Astrocyte (in vitro differentiated cells and primary cell): ENCODE results near the gene A3GALT2.

Experiments
- CTCF ChIP-seq: IDR thresholded peaks from 2 replicates; pipeline ENCODE4 v1.5.1; 2011; ENCODE audit warnings: low read depth, mild to moderate bottlenecking, inconsistent platforms, low read length, moderate library complexity; ENCODE audit not compliant: insufficient read depth
- EZH2 ChIP-seq: IDR thresholded peaks from 2 replicates; pipeline ENCODE4 v1.6.1; 2012; ENCODE audit warnings: mild to moderate bottlenecking, low read length, inconsistent platforms; ENCODE audit not compliant: insufficient read depth

GRCh38 chr1:33268927-33269610 is 51.8 kb downstream of the A3GALT2 start:
- TF ChIP-seq EZH2 (no peak), CTCF (no peak)
